Measurements from ENCODE around the gene PTP4A1.
"Not testable (repeated sequence)": the region's sequence is repeated elsewhere in the genome, so short reads cannot be mapped to it uniquely, and the experiment has no call there.

PTP4A1 gene

DNA sequence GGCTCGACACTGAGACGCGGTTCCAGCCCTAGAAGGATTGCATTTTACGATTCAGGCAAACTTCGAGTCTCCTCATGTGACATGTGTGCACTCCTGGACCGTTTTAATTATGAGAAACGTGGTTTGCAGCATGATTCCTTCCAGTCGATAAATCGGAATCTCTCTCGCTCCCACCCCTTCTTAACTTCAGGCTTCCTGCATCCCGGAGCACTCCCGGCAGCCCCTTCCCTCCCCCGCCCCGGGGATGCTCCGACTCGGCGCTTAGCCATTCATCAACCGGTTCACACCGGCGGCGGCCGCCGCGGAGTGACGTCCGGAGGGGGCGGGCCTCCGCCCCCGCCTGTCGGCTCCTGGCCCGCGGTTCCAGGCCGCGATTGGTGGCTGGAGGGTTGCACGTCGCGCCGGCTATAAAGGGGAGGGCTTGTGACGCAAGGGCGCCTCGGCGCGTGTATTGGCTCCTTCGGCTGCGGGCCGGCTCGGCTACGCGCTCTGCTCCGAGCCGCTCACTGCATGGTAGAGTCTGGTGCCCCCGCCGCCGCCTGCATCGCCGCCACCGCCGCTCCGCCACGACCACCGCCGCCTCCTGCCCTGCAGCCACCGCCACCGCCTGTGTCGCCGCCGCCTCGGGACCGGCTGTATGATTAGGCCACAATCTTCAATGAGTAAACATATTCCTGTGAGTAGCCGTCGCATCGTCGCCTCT lies at the start of gene PTP4A1, which contains the start of gene LOC128125822:
Gene PTP4A1 (plus strand): TSS at position 437 of the 703 bp plus-strand sequence. CDS start 4,401 bp downstream, outside the sequence.
Gene LOC128125822 (plus strand): TSS at position 437 of the 703 bp plus-strand sequence.
- peak; percentile 96 for DNase-seq

DNA sequence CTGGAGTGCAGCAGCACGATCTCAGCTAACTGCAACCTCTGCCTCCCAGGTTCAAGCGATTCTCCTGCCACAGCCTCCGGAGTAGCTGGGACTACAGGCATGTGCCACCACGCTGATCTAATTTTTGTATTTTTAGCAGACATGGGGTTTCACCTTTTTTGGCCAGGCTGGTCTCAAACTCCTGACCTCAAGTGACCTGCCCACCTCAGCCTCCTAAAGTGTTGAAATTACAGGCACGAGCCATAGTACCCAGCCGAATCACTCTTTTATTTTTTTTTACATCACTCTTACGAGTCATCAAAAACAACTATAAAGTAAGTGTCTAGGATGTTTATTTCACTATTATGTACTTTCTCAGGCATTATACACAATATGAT lies 49.4 kb upstream of the PTP4A1 start:
- not testable (repeated sequence) for DNase-seq

- DNase-seq = no peak
These were observed 48.6 kb upstream of the PTP4A1 start for GRCh38 chr6:63523630-63524029.

DNA sequence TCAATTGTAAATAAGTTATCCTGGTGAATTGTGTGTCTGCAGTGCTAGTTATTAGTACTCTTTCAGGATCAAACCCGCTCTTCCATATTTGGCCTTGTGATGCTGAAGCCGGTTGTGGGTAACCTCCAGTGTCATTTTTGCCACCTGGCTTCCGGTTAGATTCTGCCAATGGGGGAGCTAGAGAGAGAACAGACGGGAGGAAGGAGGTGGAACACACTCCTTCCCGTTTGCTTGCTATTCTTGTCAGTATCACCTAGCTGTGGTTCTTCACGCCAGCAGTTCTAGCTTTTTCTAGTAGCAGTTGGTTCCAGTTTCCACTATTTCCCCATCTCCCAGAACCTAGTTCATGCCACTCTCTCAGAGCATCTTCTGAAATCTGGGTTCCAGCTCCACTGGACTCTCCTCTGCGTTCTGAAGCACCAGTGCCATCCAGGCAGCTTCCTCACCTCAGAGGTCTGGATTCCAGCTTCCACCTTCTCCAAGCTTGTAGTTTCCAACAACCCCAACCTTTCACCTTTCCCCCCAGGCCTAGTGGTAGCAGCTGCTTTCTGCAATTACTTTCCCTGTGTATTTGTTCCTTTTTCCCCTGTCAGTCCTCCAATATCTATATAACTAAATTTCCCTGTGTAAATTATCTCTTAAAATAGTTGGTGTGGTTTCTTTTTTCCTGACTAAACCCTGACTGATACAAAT lies 46.9 kb upstream of the PTP4A1 start:
- DNase-seq = no peak

DNA sequence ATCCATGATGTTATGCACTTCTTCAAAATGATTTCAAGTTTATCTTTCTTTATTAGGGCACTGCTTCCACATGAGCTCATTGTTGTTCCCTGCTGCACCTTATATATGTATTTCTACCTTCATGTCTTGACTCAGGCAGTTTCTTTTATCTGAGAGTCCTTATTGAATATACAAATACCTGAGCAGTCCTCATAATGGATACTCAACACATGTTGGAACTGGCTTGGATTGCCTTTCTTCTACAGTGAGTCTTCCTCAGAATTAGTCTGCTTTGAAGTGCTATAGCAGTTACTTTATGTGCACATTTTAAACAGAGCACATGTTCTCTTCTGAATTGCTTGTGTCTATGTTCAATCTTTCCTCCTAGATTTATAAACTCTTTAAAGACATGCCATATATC lies 45.3 kb upstream of the PTP4A1 start:
- no peak for DNase-seq

DNA sequence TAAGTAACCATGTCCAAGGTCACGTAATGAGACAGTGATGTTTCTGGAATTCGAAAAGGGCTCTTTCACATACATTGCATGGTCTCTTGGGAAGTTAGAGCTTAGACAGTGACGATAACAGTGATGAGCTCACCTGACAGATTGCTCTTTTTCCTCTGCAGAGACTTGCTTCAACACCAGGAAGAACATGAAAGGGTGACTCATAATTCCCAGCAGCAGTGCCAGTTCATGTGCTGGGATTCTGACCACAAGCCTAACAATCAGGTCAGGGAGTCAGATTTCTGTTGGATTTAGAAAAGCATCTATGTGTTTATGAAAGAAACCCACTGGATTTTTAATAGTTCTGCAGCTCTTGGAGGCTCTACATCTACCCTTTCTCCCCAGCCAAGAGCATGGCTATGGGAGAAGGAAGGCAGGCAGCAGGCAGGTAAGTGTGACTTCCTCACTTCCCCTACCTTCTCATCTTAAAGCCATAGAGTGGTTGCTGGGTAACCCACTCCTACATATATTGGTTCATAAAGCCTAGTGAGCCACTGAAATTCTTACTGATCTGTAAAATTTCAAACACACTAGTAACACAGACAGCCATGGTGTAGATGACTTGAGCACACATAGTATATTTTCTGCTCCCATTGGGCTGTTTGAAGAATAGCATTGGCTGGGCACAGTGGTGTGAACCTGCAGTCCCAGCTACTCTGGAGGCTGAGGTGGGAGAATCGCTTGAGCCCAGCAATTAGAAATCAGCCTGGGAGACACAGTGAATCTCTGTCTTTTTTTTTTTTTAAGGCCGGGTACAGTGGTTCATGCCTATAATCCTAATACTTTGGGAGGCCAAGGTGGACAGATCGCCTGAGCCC lies 44.4 kb upstream of the PTP4A1 start:
- DNase-seq = peak; percentile 96

DNA sequence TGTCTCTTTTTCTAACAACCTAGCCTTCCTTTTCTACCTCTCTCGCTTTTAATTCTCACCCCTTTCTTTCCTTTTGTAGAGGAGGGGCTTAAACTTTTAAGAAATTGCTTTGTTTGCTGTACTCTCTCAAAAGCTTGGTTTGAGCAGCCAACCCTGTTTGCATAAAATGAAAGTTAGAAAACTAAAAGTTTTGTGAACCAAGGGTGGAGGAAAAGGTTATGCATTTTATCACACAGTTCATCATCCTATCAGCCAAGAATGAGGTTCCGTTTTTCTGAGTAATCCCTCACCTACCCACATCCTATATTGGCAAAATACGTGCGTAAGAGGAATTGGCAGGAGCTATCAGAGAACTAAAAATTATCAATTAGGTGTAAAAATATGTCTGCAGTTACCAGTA lies 42.8 kb upstream of the PTP4A1 start:
- no peak for DNase-seq

DNA sequence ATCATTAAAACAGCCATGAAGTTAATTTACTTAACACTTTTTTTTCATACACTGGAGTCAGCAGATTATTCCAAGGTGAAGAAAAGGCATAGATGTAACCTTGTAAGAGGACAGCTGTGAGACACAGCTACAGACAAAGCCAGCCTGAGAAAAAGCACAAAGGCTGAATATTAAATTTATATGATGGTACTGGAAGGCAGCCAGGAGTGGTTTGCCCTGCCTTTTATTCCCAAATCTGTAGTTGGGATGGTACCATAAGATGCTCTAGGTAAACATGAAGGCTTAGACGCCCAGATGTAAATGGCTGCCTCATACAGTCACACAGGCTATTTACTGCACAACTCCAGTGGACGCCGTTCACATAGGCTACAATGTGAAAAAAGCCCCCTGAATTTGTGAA lies 42.1 kb upstream of the PTP4A1 start:
- DNase-seq = no peak

DNA sequence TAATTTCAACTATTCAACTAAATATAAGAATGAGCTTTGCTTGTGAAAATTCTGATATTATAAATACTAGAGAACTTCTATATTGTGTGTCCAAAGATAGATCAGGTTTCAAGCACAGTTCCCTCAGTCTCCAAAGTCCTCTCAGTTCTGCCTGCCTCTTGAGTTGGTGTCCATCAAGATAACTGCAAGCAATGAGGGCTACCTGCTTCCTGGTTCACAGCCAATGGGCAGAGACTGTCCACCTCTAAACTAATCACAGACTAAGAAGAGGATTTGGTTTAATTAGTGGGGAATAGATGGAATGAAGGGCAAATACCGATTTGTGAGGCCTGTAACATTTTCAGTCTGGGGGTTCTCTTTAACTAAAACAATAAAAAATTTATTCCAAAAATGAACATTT lies 41.3 kb upstream of the PTP4A1 start:
- no peak for DNase-seq

DNA sequence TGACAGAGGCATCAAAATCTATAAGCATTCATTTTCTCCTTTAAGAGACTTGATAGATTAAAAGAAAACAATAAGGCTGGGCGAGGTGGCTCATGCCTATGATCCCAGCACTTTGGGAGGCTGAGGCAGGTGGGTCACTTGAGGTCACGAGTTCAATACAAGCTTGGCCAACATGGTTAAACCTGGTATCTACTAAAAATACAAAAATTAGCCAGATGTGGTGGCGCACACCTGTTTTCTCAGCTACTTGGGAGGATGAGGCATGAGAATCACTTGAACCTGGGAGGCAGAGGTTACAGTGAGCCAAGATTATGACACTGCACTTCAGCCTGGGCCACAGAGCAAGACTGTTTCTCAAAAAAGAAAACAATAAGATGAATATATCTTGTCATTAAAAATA lies 39.3 kb upstream of the PTP4A1 start:
- DNase-seq = no peak

- no peak for DNase-seq
These were observed 38.3 kb upstream of the PTP4A1 start for GRCh38 chr6:63533952-63534351.

DNA sequence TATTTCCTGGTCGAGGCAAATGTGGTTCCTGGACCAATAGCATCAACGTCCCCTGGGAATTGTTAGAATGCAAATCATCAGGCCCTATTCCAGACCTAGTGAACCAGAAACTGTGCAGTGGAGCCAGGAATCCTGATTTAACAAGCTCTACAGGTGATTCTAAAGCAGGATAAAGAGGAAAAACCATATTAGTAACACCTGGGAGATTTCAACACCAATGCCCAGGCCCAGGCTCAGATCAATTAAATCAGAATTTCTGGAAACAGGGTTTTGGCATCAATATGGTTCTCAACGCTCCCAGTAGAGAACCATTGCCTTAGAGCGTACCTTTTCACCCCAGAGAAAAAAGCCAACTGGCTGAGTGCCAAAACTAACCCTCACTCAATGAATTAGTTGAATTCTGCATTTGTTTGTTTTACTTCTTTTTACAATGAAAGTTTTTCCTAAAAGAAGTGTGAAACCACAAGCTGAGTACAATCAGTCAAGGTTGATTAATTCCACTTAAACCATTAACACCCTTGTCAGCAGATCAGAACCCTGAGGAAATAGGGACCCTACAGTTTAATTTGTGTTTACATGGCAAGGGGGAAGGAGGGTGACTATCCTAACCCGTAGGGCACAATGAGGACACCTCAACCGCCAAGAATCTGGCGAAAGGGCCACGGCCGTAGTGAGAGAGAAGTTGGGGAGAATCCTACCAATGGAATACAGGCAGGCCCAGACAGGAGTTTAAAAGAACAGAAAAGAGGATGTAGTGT lies 34.9 kb upstream of the PTP4A1 start:
- DNase-seq = no peak

DNA sequence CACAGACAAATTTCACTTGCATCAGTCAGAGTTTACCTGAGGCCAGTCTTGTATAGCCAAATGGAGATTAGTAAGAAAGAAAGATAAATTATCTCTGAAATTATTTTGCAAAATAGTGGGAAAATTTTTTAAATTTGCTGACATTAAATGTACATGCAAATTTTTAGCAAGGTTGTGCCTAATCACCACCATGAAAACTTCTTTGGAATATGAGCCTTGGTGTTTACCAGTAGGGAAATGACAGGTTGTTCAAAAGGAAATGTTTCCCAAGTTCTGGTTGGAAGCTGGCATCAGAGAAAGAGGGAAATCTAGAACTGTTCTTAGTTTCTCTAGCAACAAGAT lies 34.4 kb upstream of the PTP4A1 start:
- DNase-seq = no peak

GRCh38 chr6:63538550-63538949 lies 33.7 kb upstream of the PTP4A1 start:
- DNase-seq = no peak

DNA sequence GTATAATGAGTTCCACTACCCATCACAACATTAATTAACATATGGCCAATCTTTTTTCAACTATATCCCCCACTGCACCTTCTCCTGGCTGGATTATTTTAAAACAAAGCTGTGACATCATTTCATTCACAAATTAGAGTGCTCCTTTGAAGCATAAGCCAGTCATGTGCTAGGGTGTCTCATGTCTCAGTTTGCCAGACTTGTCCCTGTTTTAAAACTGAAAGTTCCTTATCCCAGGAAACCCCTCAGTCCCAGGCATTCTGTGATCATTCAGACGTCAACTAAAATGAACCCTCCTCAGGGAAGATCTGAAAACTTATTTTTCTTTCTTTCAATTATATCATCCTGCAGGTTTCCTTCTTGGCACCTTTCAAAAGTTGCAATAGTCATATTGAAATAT lies 29.3 kb upstream of the PTP4A1 start:
- no peak for DNase-seq

- DNase-seq = no peak
These were observed 28.3 kb upstream of the PTP4A1 start for GRCh38 chr6:63543982-63544381.

GRCh38 chr6:63546236-63546635 lies 26.0 kb upstream of the PTP4A1 start:
- DNase-seq = no peak

- DNase-seq = no peak
These were observed 25.6 kb upstream of the PTP4A1 start for GRCh38 chr6:63546697-63547096.

GRCh38 chr6:63549076-63549475 lies 23.2 kb upstream of the PTP4A1 start:
- DNase-seq = no peak

DNA sequence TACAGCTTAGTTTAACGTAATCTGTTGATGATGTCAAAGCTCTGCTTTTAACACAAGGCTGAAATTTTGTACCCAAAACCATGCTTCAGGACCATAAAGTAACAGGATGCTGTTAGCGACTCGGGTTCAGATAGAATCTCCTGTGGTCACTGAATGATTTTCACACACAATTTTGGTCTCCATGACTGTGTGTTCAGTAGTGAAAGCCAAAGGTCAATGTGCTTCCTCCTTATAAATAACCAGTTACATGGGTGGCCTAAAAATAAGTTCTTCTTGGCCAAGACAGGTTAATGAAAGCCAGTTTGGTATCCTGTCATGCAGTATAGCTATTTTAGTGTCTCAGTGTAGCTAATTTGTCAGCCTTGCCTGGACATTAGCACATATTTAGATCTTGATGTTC lies 19.1 kb upstream of the PTP4A1 start:
- no peak for DNase-seq

DNA sequence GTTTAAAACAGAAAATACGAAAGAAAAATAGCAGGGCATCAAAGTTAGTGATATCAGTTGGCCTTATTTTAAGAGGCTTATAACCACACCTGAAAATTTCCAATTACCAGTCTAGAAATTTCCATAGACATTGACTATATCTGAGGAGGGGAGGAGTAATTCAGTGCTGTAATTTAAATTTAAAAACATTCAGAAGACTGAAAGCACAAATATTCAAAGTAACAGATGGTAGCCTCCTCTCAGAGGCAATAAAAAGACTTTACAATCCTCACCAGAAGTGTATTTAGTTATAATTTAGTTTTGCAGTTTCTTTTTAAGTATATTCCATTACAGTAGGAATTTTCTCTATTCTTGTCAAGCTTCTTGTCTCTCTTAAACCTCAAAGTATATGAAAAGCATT lies 18.4 kb upstream of the PTP4A1 start:
- DNase-seq = no peak

DNA sequence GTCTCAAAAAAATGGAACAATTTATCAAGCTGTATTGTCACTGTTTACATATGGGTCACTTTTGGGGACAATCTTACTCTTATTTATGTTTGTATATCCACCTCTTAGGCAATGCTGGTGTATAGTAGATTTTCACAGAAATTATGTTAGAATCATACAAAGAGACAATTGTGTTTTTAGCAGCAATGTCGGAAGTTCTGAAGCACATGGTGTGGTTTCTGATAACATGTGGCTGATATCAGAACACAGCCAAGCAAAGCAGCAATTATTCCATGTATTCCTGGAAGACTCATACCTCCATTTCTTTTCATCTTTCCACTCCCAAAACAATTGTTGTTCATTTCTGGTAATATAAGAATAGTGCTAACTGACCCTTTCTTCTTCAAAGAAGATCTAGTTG lies 17.5 kb upstream of the PTP4A1 start:
- DNase-seq = no peak

- DNase-seq = no peak
These were observed 15.9 kb upstream of the PTP4A1 start for GRCh38 chr6:63556369-63556768.
